CD4-positive, alpha-beta T cell treated with Interferon gamma for 1 hour (primary cell): ENCODE results near the gene HEPACAM.
"Not testable (repeated sequence)": the region's sequence is repeated elsewhere in the genome, so short reads cannot be mapped to it uniquely, and the experiment has no call there.

Experiments
- DNase-seq: peaks from one replicate; pipeline ENCODE4 v3.0.0-alpha.2; 2020

HEPACAM gene

GRCh38 chr11:124935548-124936514, at the start of gene HEPACAM:
Gene HEPACAM (minus strand): TSS chr11:124936047. CDS start chr11:124936006, 41 bp downstream.
- DNase-seq, result no peak

DNA sequence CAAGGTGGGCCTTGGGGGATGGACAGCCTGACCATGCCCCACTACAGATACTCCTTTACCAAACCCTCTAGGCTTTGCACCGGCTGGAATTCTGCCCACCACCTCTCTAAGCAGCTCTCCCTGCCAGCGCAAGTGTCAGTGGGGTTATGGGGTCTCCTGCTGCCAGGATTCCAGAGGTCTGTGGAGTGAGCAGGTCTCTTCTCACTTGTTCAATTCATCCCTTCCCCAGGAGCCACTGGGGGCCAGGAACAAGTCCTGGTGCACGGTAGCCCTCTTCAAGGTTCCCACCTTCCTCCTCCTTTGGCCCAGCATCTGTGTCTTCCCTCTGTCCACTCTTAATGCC, 48.6 kb upstream of the HEPACAM start:
- no peak for DNase-seq

DNA sequence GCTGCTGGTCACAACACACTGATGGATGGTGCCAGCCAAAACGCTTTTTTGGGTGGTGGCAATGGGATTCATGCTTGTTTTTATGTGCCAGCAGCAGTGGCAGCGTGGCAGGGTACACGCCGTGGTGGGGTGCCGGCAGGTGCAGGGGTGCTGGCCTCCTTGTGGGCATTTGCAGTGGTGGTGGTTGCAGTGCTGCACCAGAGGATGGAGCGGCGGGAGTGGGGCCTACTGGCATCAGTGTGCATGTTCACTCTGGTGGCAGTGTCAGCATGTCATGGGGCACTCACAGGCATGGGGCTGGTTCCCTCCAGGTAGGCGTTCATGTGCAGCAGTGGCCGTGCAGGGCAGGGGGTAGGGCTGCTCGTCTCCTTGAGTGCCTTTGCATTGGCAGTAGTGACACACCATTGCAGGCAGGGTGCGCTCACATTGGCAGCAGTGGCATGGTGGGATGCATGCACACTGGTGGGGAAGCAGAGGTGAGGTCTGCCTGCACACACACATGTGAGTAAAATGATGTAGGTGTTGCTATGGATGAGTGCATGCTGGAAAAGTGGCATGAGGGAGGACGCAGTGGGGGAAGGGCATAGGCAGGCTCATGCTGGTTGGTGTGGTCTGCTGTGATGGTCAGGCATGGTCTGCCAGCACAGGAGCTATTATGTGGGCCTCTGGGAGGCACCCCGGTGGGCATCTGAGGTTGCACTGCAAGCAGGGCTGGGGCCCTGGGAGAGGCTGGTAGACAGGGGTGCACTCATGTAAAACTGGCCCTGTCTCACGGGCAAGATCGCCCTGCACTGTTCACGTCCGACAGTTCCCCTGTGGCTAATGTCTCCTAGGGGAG, 48.0 kb upstream of the HEPACAM start:
- no peak for DNase-seq

DNA sequence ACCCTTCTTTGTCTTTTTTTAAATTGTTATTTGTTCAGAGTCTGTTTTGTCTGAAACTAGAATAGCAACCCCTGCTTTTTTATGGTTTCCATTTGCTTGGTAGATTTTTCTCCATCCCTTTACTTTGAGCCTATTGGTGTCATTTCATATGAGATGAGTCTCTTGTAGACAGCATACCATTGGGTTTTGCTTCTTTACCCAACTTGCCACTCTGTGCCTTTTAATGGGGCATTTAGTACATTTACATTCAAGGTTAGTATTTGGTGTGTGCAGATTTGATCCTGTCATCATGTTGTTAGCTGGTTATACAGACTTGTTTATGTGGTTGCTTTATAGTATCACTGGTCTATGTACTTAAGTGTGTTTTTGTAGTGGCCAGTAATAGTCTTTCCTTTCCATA, 46.2 kb upstream of the HEPACAM start:
- no peak for DNase-seq

- no peak for DNase-seq
These were observed 42.5 kb upstream of the HEPACAM start for GRCh38 chr11:124978316-124978715.

- no peak for DNase-seq
These were observed 41.2 kb upstream of the HEPACAM start for GRCh38 chr11:124977006-124977405.

- DNase-seq, result no peak
These were observed 40.7 kb upstream of the HEPACAM start for GRCh38 chr11:124976531-124976930.

GRCh38 chr11:124971810-124972209, 36.0 kb upstream of the HEPACAM start:
- DNase-seq, result no peak

GRCh38 chr11:124970925-124971324, 35.1 kb upstream of the HEPACAM start:
- DNase-seq, result no peak

DNA sequence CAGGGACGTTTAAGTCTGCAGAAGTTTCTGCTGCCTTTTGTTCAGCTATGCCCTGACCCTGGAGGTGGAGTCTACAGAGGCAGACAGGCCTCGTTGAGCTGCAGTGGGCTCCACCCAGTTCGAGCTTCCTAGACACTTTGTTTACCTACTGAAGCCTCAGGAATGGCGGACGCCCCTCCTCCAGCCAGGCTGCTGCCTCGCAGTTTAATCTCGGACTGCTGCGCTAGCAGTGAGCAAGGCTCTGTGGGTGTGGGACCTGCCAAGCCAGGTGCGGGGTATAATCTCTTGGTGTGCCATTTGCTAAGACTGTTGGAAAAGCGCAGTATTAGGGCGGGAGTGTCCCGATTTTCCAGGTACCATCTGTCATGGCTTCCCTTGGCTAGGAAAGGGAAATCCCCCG, 32.4 kb upstream of the HEPACAM start:
- not testable (repeated sequence) for DNase-seq

DNA sequence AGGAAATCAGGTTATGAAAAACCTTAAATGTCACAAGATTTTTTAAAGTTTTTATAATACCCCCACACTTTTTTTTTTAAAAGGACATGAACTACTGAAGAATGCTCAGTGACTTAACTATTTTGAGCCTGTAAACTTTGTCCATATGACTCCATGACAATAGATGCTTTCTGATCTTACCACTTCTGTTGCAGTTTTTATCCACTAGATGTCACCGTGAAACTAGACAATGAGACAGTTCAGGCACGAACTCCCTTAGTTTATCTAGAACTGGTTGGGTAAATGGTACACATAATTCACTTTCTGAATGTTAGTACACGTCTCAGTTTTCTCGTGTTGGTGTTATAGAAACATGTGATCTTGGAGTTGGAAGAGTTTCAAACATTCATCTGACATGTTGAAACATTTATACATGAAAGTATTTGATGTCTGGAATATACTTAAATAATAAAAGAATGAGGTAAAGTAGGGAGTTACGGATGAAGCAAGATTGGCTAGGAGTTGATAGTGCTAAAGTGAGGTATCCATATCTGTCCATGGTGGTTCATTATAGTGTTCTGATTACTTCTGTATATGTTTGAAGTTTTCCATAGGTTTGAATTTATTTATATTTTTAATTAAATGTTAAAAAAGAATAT, 26.2 kb upstream of the HEPACAM start:
- DNase-seq, result no peak

- DNase-seq, result no peak
These were observed 19.2 kb upstream of the HEPACAM start for GRCh38 chr11:124955035-124955434.

GRCh38 chr11:124954590-124954955, 18.7 kb upstream of the HEPACAM start:
- no peak for DNase-seq

DNA sequence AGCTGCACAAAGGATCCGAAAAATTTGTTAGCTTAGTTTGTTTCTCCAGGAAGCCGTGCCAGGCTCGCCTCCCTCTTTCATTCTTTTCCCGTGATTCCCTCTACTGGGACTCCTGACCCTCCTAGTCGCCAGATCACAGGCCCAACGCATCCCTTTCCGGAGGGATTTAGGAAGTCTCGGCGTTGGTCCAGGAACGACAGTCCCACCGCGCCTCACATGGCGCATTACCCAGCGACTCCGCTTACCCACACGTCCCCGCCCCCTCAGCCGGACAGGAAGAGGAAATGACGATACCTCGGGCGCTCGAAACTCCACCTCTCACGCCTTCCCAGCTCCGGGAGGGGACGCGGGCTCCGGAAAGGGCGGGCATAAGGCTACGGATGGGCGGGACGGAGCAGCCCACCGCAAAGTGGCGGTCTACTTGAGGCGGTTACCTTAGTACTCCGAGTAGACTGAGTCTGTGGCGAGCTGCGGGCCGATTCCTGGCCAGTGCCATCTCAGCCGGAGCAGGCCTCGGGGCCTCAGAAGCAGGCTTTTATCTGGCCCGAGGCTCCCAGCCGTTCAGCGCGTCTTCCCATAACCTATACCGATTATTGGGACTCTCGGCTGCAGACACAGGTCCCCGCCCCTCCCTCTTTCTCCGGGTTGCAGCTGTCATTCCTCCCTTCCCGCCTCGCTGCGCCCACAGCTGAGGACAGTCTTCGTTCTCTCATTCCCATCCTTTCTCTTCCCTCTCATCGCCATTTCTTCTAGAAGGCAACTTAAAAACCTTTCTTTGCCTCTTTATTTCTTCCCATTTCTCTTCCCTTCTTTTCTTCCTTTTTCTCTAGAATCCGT, 18.1 kb upstream of the HEPACAM start, which contains the start of gene CCDC15:
TSS of gene CCDC15 (plus strand) at position 450 of the 837 bp plus-strand sequence. CDS start 531 bp downstream, outside the sequence.
- DNase-seq, result peak; percentile 93

DNA sequence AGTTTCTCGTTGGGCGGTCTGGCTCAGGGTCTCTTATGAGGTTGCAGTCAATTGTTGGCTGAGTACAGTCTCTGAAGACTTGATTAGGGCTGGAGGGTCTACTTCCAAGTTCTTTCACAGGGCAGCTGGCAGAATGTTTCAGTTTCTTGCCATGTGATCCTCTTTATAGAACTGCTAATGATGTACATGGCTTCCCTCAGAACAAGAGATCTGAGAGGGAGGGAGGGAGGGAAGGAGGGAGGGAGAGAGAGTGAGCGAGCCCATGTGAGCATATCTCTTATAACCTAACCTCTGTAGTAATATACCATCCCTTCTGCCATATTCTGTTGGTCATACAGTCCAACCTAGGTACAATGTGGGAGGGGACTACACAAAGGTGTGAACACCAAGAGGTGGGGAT, 15.5 kb upstream of the HEPACAM start:
- no peak for DNase-seq

GRCh38 chr11:124950601-124951330, 14.9 kb upstream of the HEPACAM start:
- DNase-seq, result no peak

DNA sequence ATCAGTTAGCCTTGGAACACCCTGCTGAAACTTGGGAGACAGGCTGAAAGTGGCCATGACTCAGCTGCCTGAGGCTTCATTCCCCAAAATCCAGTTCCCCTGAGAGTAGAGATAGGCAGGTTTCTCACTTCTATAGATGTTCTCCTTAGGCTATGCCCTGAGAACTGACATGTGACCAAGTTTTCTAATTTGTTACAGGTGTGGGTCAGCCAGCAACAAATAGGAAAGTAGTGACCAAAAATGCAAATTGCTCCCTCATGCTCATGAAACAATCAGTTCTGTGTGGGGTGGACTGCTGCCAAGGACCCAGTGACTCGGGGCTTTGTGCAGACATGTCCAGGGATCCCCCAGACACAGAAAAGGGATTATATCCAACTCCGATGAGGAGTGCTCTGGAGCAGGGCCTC, 10.9 kb upstream of the HEPACAM start:
- DNase-seq, result no peak

- DNase-seq, result no peak
These were observed 10.0 kb upstream of the HEPACAM start for GRCh38 chr11:124945826-124946225.

DNA sequence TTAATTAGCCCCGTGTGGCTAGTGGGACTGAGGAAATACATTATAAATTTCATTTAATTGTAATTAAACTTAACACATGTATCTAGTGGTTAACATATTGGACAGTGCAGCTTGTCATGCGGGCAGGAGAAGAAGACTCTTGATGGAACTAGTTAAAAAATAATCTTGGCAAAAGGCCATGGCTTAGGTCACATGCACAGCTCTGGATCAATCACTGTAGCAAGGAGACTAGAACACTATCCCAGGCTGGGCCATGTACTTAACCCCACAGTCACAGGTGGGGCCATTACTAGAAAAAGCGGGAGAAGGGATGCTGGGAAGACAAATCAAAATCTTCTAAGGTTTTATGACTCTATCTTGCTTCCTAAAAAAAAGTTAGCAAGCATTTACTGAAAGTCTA, 8.7 kb upstream of the HEPACAM start:
- DNase-seq, result no peak

- no peak for DNase-seq
These were observed 7.9 kb upstream of the HEPACAM start for GRCh38 chr11:124943741-124944140.

- DNase-seq, result no peak
These were observed 7.4 kb upstream of the HEPACAM start for GRCh38 chr11:124943254-124943616.
